GM12878 (cell line): ENCODE data around the gene HTATIP2. TPM values are rescaled to one million over a fixed set of nuclear protein-coding genes. Genes with fewer than 3 reads are reported as not detected.

Experiments used
- BMI1 ChIP-seq: fragments of 450-650 bp; IDR thresholded peaks from 2 replicates; pipeline ENCODE4 v1.6.1; 2016; ENCODE audit warnings: mild to moderate bottlenecking, moderate library complexity, borderline replicate concordance
- CUX1 ChIP-seq: IDR thresholded peaks from 2 replicates; pipeline ENCODE4 v1.6.1; 2012; ENCODE audit warnings: improper control_type of control experiment, low read depth, low read length; ENCODE audit not compliant: insufficient replicate concordance
- E2F4 ChIP-seq: IDR thresholded peaks from 2 replicates; pipeline ENCODE4 v1.6.1; 2012; ENCODE audit warnings: low read depth, low read length, improper control_type of control experiment
- EZH2 ChIP-seq: IDR thresholded peaks from 2 replicates; pipeline ENCODE4 v1.6.1; 2012; ENCODE audit warnings: low read depth, mild to moderate bottlenecking, control low read depth, inconsistent platforms, low read length, borderline replicate concordance; ENCODE audit not compliant: control insufficient read depth
- IRF3 ChIP-seq: fragments of 450-650 bp; IDR thresholded peaks from 2 replicates; pipeline ENCODE4 v1.6.1; 2014; ENCODE audit warnings: mild to moderate bottlenecking
- KAT2A ChIP-seq: conservative IDR thresholded peaks from 2 replicates; pipeline ENCODE4 v1.6.1; 2011; ENCODE audit warnings: low read depth, low read length; ENCODE audit not compliant: control insufficient read depth
- NR2C1 ChIP-seq: fragments of 450-650 bp; IDR thresholded peaks from 2 replicates; pipeline ENCODE4 v1.6.1; 2017; ENCODE audit warnings: antibody characterized with exemption, mild to moderate bottlenecking, moderate library complexity
- SP1 ChIP-seq: IDR thresholded peaks from one replicate; pipeline ENCODE4 v1.6.1; 2011; ENCODE audit warnings: low read depth, low read length
- SREBF1 ChIP-seq: IDR thresholded peaks from 2 replicates; pipeline ENCODE4 v1.6.1; 2012; ENCODE audit warnings: mild to moderate bottlenecking, low read length
- TARDBP ChIP-seq: IDR thresholded peaks from 2 replicates; pipeline ENCODE4 v1.6.1; 2016; ENCODE audit warnings: borderline replicate concordance
- ZNF207 ChIP-seq: fragments of 450-650 bp; IDR thresholded peaks from 2 replicates; pipeline ENCODE4 v1.6.1; 2014; ENCODE audit warnings: antibody characterized with exemption, mild to moderate bottlenecking, borderline replicate concordance
- ZZZ3 ChIP-seq: IDR thresholded peaks from 2 replicates; pipeline ENCODE4 v1.6.1; 2011; ENCODE audit warnings: low read depth; ENCODE audit not compliant: control insufficient read depth, insufficient read length
- polyA plus RNA-seq, 11 experiments: library from polyadenylated mRNA; depleted of rRNA in 4 of 11; unstranded in 6 of 11; stranded (reverse) in 5 of 11; fragments of >200 nt; fragmentation: Nextera tagmentation in 4 of 11; fragmentation: Illumina TruSeq in 1 of 11; extraction: Ambion mirVana in 4 of 11; extraction: Trizol in 1 of 11; gene quantifications; 1 replicate in 1 of 11; 2 replicates in 10 of 11; pipeline versions ENCODE4 v1.2.1 to v1.2.3, GENCODE V29; 2011 to 2016; ENCODE audit warnings: inconsistent platforms in 2 of 11, missing spikeins in 2 of 11, low read depth in 1 of 11
- total RNA-seq, 4 experiments: library from RNA; depleted of rRNA in 3 of 4; stranded (reverse); fragments of >200 nt in 3 of 4; fragmentation: Illumina TruSeq in 1 of 4; extraction: Trizol in 1 of 4; gene quantifications; 2 replicates each; pipeline versions ENCODE4 v1.2.1 to v1.2.3, GENCODE V29; 2013 to 2021
- TF ChIP-seq, protein P1 (sequence below): fragments of 450-650 bp; IDR thresholded peaks from 2 replicates; pipeline ENCODE4 v1.6.1; 2017; ENCODE audit warnings: mild to moderate bottlenecking, moderate library complexity

HTATIP2 gene
- total and polyA plus RNA-seq, 10 of the 15 experiments (the other 5 are each of a cell fraction or from before 2014, with no cell fraction given), result 25.4 to 58.5 (median 42.2) TPM

- TF ChIP-seq, protein P1, sequence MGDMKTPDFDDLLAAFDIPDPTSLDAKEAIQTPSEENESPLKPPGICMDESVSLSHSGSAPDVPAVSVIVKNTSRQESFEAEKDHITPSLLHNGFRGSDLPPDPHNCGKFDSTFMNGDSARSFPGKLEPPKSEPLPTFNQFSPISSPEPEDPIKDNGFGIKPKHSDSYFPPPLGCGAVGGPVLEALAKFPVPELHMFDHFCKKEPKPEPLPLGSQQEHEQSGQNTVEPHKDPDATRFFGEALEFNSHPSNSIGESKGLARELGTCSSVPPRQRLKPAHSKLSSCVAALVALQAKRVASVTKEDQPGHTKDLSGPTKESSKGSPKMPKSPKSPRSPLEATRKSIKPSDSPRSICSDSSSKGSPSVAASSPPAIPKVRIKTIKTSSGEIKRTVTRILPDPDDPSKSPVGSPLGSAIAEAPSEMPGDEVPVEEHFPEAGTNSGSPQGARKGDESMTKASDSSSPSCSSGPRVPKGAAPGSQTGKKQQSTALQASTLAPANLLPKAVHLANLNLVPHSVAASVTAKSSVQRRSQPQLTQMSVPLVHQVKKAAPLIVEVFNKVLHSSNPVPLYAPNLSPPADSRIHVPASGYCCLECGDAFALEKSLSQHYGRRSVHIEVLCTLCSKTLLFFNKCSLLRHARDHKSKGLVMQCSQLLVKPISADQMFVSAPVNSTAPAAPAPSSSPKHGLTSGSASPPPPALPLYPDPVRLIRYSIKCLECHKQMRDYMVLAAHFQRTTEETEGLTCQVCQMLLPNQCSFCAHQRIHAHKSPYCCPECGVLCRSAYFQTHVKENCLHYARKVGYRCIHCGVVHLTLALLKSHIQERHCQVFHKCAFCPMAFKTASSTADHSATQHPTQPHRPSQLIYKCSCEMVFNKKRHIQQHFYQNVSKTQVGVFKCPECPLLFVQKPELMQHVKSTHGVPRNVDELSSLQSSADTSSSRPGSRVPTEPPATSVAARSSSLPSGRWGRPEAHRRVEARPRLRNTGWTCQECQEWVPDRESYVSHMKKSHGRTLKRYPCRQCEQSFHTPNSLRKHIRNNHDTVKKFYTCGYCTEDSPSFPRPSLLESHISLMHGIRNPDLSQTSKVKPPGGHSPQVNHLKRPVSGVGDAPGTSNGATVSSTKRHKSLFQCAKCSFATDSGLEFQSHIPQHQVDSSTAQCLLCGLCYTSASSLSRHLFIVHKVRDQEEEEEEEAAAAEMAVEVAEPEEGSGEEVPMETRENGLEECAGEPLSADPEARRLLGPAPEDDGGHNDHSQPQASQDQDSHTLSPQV, result peak; percentile 71; the same call in 1 of the 2 replicates
- TF ChIP-seq CUX1, result no peak
- no peak for TF ChIP-seq E2F4
- TF ChIP-seq SREBF1, result no peak
- no peak for TF ChIP-seq EZH2
- TF ChIP-seq NR2C1, result no peak
- TF ChIP-seq ZZZ3, result no peak
- TF ChIP-seq TARDBP, result no peak; the same call in 1 of the 2 replicates
- peak; percentile 75 for TF ChIP-seq SP1
- no peak for TF ChIP-seq BMI1
- no peak for TF ChIP-seq KAT2A
- peak; percentile 95 for TF ChIP-seq ZNF207
- no peak for TF ChIP-seq IRF3
Observed at GRCh38 chr11:20387261-20388095, 24.0 kb downstream of the HTATIP2 start, which contains the start of gene PRMT3 (continued).
